ENCODE results near the gene WDR46.

GRCh38 chr6:33252759-33253158 is 36.3 kb downstream of the WDR46 start:
- TF ChIP-seq, protein P1, sequence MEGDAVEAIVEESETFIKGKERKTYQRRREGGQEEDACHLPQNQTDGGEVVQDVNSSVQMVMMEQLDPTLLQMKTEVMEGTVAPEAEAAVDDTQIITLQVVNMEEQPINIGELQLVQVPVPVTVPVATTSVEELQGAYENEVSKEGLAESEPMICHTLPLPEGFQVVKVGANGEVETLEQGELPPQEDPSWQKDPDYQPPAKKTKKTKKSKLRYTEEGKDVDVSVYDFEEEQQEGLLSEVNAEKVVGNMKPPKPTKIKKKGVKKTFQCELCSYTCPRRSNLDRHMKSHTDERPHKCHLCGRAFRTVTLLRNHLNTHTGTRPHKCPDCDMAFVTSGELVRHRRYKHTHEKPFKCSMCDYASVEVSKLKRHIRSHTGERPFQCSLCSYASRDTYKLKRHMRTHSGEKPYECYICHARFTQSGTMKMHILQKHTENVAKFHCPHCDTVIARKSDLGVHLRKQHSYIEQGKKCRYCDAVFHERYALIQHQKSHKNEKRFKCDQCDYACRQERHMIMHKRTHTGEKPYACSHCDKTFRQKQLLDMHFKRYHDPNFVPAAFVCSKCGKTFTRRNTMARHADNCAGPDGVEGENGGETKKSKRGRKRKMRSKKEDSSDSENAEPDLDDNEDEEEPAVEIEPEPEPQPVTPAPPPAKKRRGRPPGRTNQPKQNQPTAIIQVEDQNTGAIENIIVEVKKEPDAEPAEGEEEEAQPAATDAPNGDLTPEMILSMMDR (IDR thresholded peaks at IDR 0.05): no peak
- no peak for TF ChIP-seq POLR2A (IDR thresholded peaks at IDR 0.05)
